ENCODE results near the gene UNC5CL.

The UNC5CL gene

GRCh38 chr6:41038205-41038604 lies 816 bp downstream of the UNC5CL start:
- Histone ChIP-seq H3K23ac (ENCODE audit: low read length) (no peak overlapping the region), H3K36me3 (ENCODE audit: control insufficient read depth in 1 of 2, insufficient read depth in 2 of 2, low read length in 2 of 2) (no peaks in the 10 kb centered on the region), H3K14ac (ENCODE audit: low read length) (no peak overlapping the region), H4K12ac (ENCODE audit: low read depth, low read length) (no peak overlapping the region), H3K9me3 (ENCODE audit: insufficient read depth, low read depth, low read length) (peaks cover 1% of the 10 kb centered on the region), H3K4me3 (ENCODE audit: low read depth, low read length) (no peak overlapping the region), H3K9ac (ENCODE audit: low read length) (no peak overlapping the region), H2BK5ac (ENCODE audit: low read depth, low read length, poor library complexity) (no peak overlapping the region), H2BK120ac (ENCODE audit: insufficient read depth, low read length, poor library complexity) (no peak overlapping the region), H2AFZ (ENCODE audit: insufficient read depth, low read length, poor library complexity) (no peak overlapping the region), H3K27me3 (ENCODE audit: insufficient read depth, low read length) (no peaks in the 10 kb centered on the region), H3K4me1 (ENCODE audit: control insufficient read depth in 1 of 2, insufficient read depth in 2 of 2, low read length in 2 of 2) (peaks cover 12% of the 10 kb centered on the region in 2 experiments), H3K4ac (ENCODE audit: low read depth, low read length) (no peak overlapping the region), H2AK5ac (ENCODE audit: low read length) (no peak overlapping the region), H3K4me2 (ENCODE audit: low read length) (no peak overlapping the region), H4K91ac (ENCODE audit: low read depth, low read length) (no peak overlapping the region), H3K79me2 (ENCODE audit: control insufficient read depth, insufficient read depth, low read length, poor library complexity) (no peaks in the 10 kb centered on the region), H3K27ac (ENCODE audit: low read depth, low read length) (no peak overlapping the region), H4K8ac (ENCODE audit: low read depth, low read length) (no peak overlapping the region), H2BK12ac (ENCODE audit: low read length) (no peak overlapping the region), H3K18ac (ENCODE audit: low read length) (no peak overlapping the region), H3K79me1 (ENCODE audit: low read length) (no peaks in the 10 kb centered on the region)
- DNase-seq = no peak
- whole genome bisulfite sequencing (ENCODE audit: extremely low coverage, insufficient coverage, insufficient read length) = no CpG with 5 or more reads among the region's 3 CpGs

GRCh38 chr6:41037107-41037900 lies 1.7 kb downstream of the UNC5CL start:
- no peak overlapping the region for H3K4me2 ChIP-seq (ENCODE audit: low read length)
- H3K79me1 ChIP-seq (ENCODE audit: low read length) = no peaks in the 10 kb centered on the region
- H2BK12ac ChIP-seq (ENCODE audit: low read length) = no peak overlapping the region
- peaks cover 12% of the 10 kb centered on the region in 2 experiments for H3K4me1 ChIP-seq (ENCODE audit: control insufficient read depth in 1 of 2, insufficient read depth in 2 of 2, low read length in 2 of 2)
- no peak overlapping the region for H3K4me3 ChIP-seq (ENCODE audit: low read depth, low read length)
- H3K18ac ChIP-seq (ENCODE audit: low read length) = no peak overlapping the region
- H3K14ac ChIP-seq (ENCODE audit: low read length) = no peak overlapping the region
- no peak overlapping the region for H2AK5ac ChIP-seq (ENCODE audit: low read length)
- H3K4ac ChIP-seq (ENCODE audit: low read depth, low read length) = no peak overlapping the region
- H2BK5ac ChIP-seq (ENCODE audit: low read depth, low read length, poor library complexity) = no peak overlapping the region
- no peak for DNase-seq
- H3K27ac ChIP-seq (ENCODE audit: low read depth, low read length) = no peak overlapping the region
- no peaks in the 10 kb centered on the region for H3K27me3 ChIP-seq (ENCODE audit: insufficient read depth, low read length)
- no peak overlapping the region for H4K8ac ChIP-seq (ENCODE audit: low read depth, low read length)
- H2BK120ac ChIP-seq (ENCODE audit: insufficient read depth, low read length, poor library complexity) = no peak overlapping the region
- no peaks in the 10 kb centered on the region for H3K36me3 ChIP-seq (ENCODE audit: control insufficient read depth in 1 of 2, insufficient read depth in 2 of 2, low read length in 2 of 2)
- H3K23ac ChIP-seq (ENCODE audit: low read length) = no peak overlapping the region
- WGBS (ENCODE audit: extremely low coverage, insufficient coverage, insufficient read length) = no CpG with 5 or more reads among the region's 13 CpGs
- H3K79me2 ChIP-seq (ENCODE audit: control insufficient read depth, insufficient read depth, low read length, poor library complexity) = no peaks in the 10 kb centered on the region
- no peak overlapping the region for H4K91ac ChIP-seq (ENCODE audit: low read depth, low read length)
- H4K12ac ChIP-seq (ENCODE audit: low read depth, low read length) = no peak overlapping the region
- H2AFZ ChIP-seq (ENCODE audit: insufficient read depth, low read length, poor library complexity) = no peak overlapping the region
- no peak overlapping the region for H3K9ac ChIP-seq (ENCODE audit: low read length)
- H3K9me3 ChIP-seq (ENCODE audit: insufficient read depth, low read depth, low read length) = peaks cover 1% of the 10 kb centered on the region

GRCh38 chr6:41036601-41037000 lies 2.4 kb downstream of the UNC5CL start:
- no peak for DNase-seq
- Histone ChIP-seq H2AK5ac (ENCODE audit: low read length) (no peak overlapping the region), H3K36me3 (ENCODE audit: control insufficient read depth in 1 of 2, insufficient read depth in 2 of 2, low read length in 2 of 2) (no peaks in the 10 kb centered on the region), H3K14ac (ENCODE audit: low read length) (no peak overlapping the region), H3K4me1 (ENCODE audit: control insufficient read depth in 1 of 2, insufficient read depth in 2 of 2, low read length in 2 of 2) (peaks cover 12% of the 10 kb centered on the region in 2 experiments), H4K91ac (ENCODE audit: low read depth, low read length) (no peak overlapping the region), H2BK120ac (ENCODE audit: insufficient read depth, low read length, poor library complexity) (no peak overlapping the region), H2BK12ac (ENCODE audit: low read length) (no peak overlapping the region), H3K4ac (ENCODE audit: low read depth, low read length) (no peak overlapping the region), H2AFZ (ENCODE audit: insufficient read depth, low read length, poor library complexity) (no peak overlapping the region), H3K27ac (ENCODE audit: low read depth, low read length) (no peak overlapping the region), H4K12ac (ENCODE audit: low read depth, low read length) (no peak overlapping the region), H3K18ac (ENCODE audit: low read length) (no peak overlapping the region), H3K9ac (ENCODE audit: low read length) (no peak overlapping the region), H3K9me3 (ENCODE audit: insufficient read depth, low read depth, low read length) (peaks cover 1% of the 10 kb centered on the region), H3K4me3 (ENCODE audit: low read depth, low read length) (no peak overlapping the region), H4K8ac (ENCODE audit: low read depth, low read length) (no peak overlapping the region), H3K23ac (ENCODE audit: low read length) (no peak overlapping the region), H3K27me3 (ENCODE audit: insufficient read depth, low read length) (no peaks in the 10 kb centered on the region), H3K4me2 (ENCODE audit: low read length) (no peak overlapping the region), H3K79me2 (ENCODE audit: control insufficient read depth, insufficient read depth, low read length, poor library complexity) (no peaks in the 10 kb centered on the region), H2BK5ac (ENCODE audit: low read depth, low read length, poor library complexity) (no peak overlapping the region), H3K79me1 (ENCODE audit: low read length) (no peaks in the 10 kb centered on the region)
- WGBS (ENCODE audit: extremely low coverage, insufficient coverage, insufficient read length) = no CpG with 5 or more reads among the region's 2 CpGs

GRCh38 chr6:41036186-41036585 lies 2.8 kb downstream of the UNC5CL start:
- Histone ChIP-seq H4K8ac (ENCODE audit: low read depth, low read length) (no peak overlapping the region), H3K79me1 (ENCODE audit: low read length) (no peaks in the 10 kb centered on the region), H3K14ac (ENCODE audit: low read length) (no peak overlapping the region), H3K23ac (ENCODE audit: low read length) (no peak overlapping the region), H3K9me3 (ENCODE audit: insufficient read depth, low read depth, low read length) (peaks cover 1% of the 10 kb centered on the region), H2AFZ (ENCODE audit: insufficient read depth, low read length, poor library complexity) (no peak overlapping the region), H2BK120ac (ENCODE audit: insufficient read depth, low read length, poor library complexity) (no peak overlapping the region), H3K4me2 (ENCODE audit: low read length) (no peak overlapping the region), H3K27ac (ENCODE audit: low read depth, low read length) (no peak overlapping the region), H3K4me3 (ENCODE audit: low read depth, low read length) (no peak overlapping the region), H2AK5ac (ENCODE audit: low read length) (no peak overlapping the region), H3K27me3 (ENCODE audit: insufficient read depth, low read length) (no peaks in the 10 kb centered on the region), H3K4me1 (ENCODE audit: control insufficient read depth in 1 of 2, insufficient read depth in 2 of 2, low read length in 2 of 2) (peaks cover 12% of the 10 kb centered on the region in 2 experiments), H4K91ac (ENCODE audit: low read depth, low read length) (no peak overlapping the region), H2BK12ac (ENCODE audit: low read length) (no peak overlapping the region), H3K18ac (ENCODE audit: low read length) (no peak overlapping the region), H4K12ac (ENCODE audit: low read depth, low read length) (no peak overlapping the region), H3K4ac (ENCODE audit: low read depth, low read length) (no peak overlapping the region), H3K79me2 (ENCODE audit: control insufficient read depth, insufficient read depth, low read length, poor library complexity) (no peaks in the 10 kb centered on the region), H3K9ac (ENCODE audit: low read length) (no peak overlapping the region), H2BK5ac (ENCODE audit: low read depth, low read length, poor library complexity) (no peak overlapping the region), H3K36me3 (ENCODE audit: control insufficient read depth in 1 of 2, insufficient read depth in 2 of 2, low read length in 2 of 2) (no peaks in the 10 kb centered on the region)
- no peak for DNase-seq
- no CpG with 5 or more reads among the region's 3 CpGs for WGBS (ENCODE audit: extremely low coverage, insufficient coverage, insufficient read length)

Measured in trophoblast cell (in vitro differentiated cells and primary cell).